ENCODE measurements around the gene ENO4. TPM values are rescaled to one million over a fixed set of nuclear protein-coding genes. Genes with fewer than 3 reads are reported as not detected.

Gene ENO4
- total RNA-seq, 2 experiments from 2014 or later, result not detected

DNA sequence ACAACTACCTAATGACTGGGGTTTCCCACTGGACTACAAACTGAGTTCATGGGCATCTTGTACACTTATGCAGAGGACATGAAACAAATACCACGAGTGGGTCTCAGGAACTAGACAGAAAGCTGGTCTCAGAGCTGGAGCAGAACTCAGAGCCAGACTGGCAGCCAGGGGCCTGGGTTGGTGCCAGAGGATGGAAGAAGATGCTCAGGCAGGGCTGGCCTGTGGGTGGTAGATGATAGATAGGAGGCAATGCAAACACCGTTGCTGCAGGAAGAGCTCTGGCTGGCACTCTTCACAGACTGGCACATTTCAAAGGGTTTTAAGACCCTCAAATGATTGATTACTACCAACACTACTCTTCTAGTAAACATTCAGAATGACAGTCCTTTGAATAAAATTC, 28.8 kb downstream of the ENO4 start:
- DNase-seq (no peak), ATAC-seq (no peak)
- H3K4me1 Mint-ChIP-seq (ENCODE audit: low read depth), result no peaks in the 10 kb centered on the region
- no peaks in the 10 kb centered on the region for H3K9me3 Mint-ChIP-seq (ENCODE audit: insufficient read depth)
- H3K27ac Mint-ChIP-seq, result no peak overlapping the region
- H3K27me3 Mint-ChIP-seq (ENCODE audit: low read depth), result peaks cover 2% of the 10 kb centered on the region
- no peak overlapping the region for H3K4me3 Mint-ChIP-seq
- POLR2A ChIA-PET, result no interaction called here
- H3K36me3 Mint-ChIP-seq (ENCODE audit: low read depth), result no peaks in the 10 kb centered on the region
- CTCF ChIA-PET, result no interaction called here

DNA sequence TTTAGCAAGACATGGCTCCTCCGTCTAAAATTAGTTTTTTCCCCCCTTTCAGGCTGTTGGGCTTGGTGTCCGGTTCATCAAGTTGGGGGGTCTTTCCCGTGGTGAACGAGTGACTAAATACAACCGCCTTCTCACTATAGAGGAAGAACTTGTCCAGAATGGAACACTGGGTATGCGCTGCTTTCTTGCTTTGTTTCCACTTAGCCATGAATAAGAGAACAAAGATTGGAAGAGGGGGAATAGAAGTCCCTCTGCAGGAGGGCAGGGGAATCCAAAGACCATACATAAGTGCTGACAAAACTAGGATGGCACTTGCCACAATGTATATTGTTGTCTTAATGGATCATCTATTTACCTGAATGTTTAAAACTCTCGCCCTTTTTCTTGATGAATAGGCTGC, 30.5 kb downstream of the ENO4 start:
- Mint-ChIP-seq H3K27ac (no peak overlapping the region), H3K9me3 (ENCODE audit: insufficient read depth) (no peaks in the 10 kb centered on the region), H3K36me3 (ENCODE audit: low read depth) (no peaks in the 10 kb centered on the region), H3K4me3 (no peak overlapping the region), H3K27me3 (ENCODE audit: low read depth) (peaks cover 2% of the 10 kb centered on the region), H3K4me1 (ENCODE audit: low read depth) (no peaks in the 10 kb centered on the region)
- no peak for DNase-seq
- no peak for ATAC-seq
- CTCF ChIA-PET, result no interaction called here
- POLR2A ChIA-PET, result no interaction called here

DNA sequence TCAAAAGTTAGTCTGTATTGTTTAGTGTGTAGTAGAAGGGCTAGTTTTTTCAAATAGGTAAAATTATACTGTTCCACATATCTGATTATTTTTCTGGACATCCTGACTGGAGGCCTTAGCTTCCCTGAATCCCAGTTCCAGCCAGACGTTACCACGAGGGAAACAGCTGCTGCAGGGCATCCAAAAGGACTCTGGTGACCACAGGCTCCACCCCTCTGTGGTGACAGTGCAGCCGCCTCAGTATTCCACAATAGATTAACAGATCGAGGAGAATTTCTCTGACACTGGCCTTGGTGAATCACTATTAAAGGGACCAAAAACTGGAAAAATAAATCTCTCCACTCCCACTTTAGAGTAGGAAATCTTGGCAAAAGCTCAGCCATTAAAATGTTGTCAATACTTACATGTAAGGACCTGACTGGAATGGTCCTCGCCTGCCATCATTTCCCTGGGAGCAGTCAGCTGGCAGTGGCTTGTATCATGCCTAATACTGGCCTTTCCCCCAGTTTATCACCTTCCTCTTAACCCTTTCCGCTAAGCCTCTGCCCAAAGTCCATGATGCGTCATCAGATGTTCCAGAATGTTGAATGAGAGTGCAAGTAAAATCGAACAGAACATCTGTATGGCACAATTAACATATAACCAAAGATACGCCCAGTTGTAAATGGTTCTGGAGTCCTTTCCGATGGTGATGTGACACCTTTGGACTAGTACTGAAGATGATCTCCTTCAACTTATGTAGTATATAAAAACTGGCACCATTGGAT, 31.6 kb downstream of the ENO4 start:
- ATAC-seq (no peak), DNase-seq (no peak)
- Mint-ChIP-seq H3K9me3 (ENCODE audit: insufficient read depth) (no peaks in the 10 kb centered on the region), H3K36me3 (ENCODE audit: low read depth) (no peaks in the 10 kb centered on the region), H3K4me1 (ENCODE audit: low read depth) (no peaks in the 10 kb centered on the region), H3K27me3 (ENCODE audit: low read depth) (peaks cover 5% of the 10 kb centered on the region), H3K4me3 (no peak overlapping the region), H3K27ac (no peak overlapping the region)
- CTCF ChIA-PET, result no interaction called here
- POLR2A ChIA-PET, result no interaction called here

DNA sequence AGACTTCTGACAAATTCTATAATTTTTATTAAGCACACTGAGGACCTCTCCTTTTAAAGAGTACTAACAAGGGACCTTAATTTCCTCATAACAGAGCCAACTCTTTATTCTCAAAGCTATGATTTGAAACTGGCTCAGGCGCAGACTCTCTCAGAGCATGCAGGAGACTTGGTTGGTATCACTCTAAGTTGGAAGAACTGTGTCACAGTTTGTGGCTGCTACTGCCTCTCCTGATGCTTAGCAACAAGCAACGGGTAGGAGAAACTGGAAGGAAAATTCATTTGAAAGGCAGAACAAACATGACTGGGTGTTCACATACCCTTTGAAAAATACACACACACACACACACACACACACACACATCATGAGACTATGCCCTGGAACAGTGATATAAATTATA, 33.3 kb downstream of the ENO4 start:
- CTCF ChIA-PET, result no interaction called here

DNA sequence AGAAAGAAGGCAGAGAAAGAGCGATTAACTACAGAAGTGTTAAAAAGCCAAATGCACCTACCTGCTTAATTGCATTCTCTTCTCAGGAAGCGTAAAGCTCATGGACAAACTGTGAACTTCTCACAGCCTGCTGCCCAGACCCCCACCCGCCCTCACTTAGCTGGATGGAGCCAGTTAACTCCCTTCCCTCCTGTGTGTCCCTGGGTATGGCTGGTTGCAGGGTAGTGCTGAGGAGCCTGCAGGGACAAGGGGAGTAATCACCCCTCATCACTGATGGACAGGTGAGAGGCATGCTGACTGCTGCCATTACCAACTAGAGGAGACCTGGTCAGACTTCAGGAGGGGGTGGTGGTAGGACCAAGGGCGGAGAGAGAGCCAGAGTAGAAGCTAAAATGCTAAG, 37.5 kb downstream of the ENO4 start:
- ATAC-seq (no peak), DNase-seq (no peak)
- ChIA-PET POLR2A (no interaction called here), CTCF (no interaction called here)
- H3K27ac Mint-ChIP-seq, result no peak overlapping the region
- H3K27me3 Mint-ChIP-seq (ENCODE audit: low read depth), result peaks cover 10% of the 10 kb centered on the region
- no peaks in the 10 kb centered on the region for H3K4me1 Mint-ChIP-seq (ENCODE audit: low read depth)
- H3K9me3 Mint-ChIP-seq (ENCODE audit: insufficient read depth), result no peaks in the 10 kb centered on the region
- H3K4me3 Mint-ChIP-seq, result no peak overlapping the region
- no peaks in the 10 kb centered on the region for H3K36me3 Mint-ChIP-seq (ENCODE audit: low read depth)

More for the DNA sequence above, 33.3 kb downstream of the ENO4 start:
- POLR2A ChIA-PET, result no interaction called here
- ATAC-seq (no peak), DNase-seq (no peak)
- Mint-ChIP-seq H3K27me3 (ENCODE audit: low read depth) (peaks cover 5% of the 10 kb centered on the region), H3K27ac (no peak overlapping the region), H3K9me3 (ENCODE audit: insufficient read depth) (no peaks in the 10 kb centered on the region), H3K36me3 (ENCODE audit: low read depth) (no peaks in the 10 kb centered on the region), H3K4me3 (no peak overlapping the region), H3K4me1 (ENCODE audit: low read depth) (no peaks in the 10 kb centered on the region)

DNA sequence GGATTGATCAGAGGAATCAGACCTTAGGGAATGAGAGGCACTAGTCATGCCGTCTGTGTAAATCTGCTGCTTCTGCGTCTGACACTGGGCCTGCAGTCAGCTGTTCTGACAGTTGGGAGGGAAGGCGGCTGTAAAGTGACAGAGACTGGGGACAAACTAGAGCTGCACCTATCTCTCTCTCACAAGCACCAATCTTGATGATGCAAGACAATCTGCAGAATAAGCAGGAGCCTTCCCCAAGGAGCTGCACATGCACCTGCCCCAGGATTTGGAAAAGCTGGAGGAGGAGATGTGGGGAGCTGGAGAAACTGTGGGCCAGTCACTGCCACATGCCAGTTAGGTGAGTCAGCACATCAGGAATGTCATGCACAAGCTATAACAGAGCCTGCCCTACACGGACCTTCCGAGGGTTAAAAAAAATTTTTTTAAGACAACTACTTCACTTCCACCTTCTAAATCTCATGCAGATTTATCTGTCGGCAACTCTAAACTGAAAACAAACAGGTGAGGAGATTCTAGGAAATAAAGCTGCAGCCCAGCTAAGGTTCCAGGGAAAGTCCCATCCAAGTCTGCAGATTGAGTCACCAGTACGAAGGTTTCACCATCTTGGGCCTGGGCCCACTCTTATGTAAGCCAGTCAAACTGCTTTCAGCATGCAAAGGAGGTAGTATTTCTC, 39.2 kb downstream of the ENO4 start:
- no peaks in the 10 kb centered on the region for H3K9me3 Mint-ChIP-seq (ENCODE audit: insufficient read depth)
- H3K27ac Mint-ChIP-seq, result no peak overlapping the region
- H3K27me3 Mint-ChIP-seq (ENCODE audit: low read depth), result peaks cover 23% of the 10 kb centered on the region
- ChIA-PET POLR2A (no interaction called here), CTCF (no interaction called here)
- no peak overlapping the region for H3K4me3 Mint-ChIP-seq
- ATAC-seq (no peak), DNase-seq (no peak)
- no peaks in the 10 kb centered on the region for H3K36me3 Mint-ChIP-seq (ENCODE audit: low read depth)
- H3K4me1 Mint-ChIP-seq (ENCODE audit: low read depth), result no peaks in the 10 kb centered on the region

DNA sequence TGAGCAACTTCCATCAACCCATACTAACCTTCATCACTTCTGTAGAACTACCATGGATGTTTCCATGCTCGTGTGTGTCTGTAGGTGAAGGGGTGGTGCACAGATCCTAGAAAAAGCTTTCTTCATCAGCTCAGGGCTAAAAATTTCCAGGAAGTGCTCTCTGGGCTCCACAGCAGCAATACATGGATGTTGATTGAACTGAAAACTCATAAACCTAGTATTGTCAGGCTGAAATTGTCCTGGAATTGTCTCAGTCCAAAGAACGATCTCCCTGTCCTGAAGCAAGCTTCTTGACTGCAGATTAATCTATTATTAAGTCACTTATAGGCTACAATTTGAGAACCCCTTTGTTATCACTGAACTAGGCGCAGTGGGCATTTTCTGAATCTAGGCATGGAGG, 39.8 kb downstream of the ENO4 start:
- Mint-ChIP-seq H3K9me3 (ENCODE audit: insufficient read depth) (no peaks in the 10 kb centered on the region), H3K36me3 (ENCODE audit: low read depth) (no peaks in the 10 kb centered on the region), H3K4me1 (ENCODE audit: low read depth) (no peaks in the 10 kb centered on the region), H3K4me3 (no peak overlapping the region), H3K27me3 (ENCODE audit: low read depth) (peaks cover 23% of the 10 kb centered on the region), H3K27ac (no peak overlapping the region)
- DNase-seq (no peak), ATAC-seq (no peak)
- ChIA-PET CTCF (no interaction called here), POLR2A (no interaction called here)

DNA sequence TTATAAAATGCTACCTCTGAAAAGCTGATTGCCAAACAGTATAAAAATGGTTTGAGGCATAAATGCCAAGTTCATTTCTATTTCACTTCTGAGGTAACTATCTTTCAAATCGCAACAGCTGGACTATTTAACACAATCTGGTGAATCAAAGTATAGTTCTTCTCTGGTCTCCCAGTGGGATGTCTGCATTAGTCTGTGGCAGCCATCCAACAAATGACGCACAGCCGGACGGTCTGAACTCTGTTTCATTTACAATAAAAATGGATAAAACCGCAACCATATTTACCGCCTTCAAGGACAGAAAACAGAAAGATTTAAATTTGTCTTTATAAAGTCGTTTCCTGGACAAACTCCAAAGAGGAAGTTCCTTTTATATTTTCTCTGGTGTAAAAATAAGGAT, 41.9 kb downstream of the ENO4 start:
- ChIA-PET POLR2A (no interaction called here), CTCF (interaction anchor here (1.7 kb wide), 1 partner anchor 284 kb away, joined by 5 read pairs; no protein-coding TSS in a partner anchor)
- H3K27ac Mint-ChIP-seq, result no peak overlapping the region
- ATAC-seq (no peak), DNase-seq (no peak)
- no peak overlapping the region for H3K4me3 Mint-ChIP-seq
- no peaks in the 10 kb centered on the region for H3K4me1 Mint-ChIP-seq (ENCODE audit: low read depth)
- H3K36me3 Mint-ChIP-seq (ENCODE audit: low read depth), result no peaks in the 10 kb centered on the region
- H3K27me3 Mint-ChIP-seq (ENCODE audit: low read depth), result peaks cover 25% of the 10 kb centered on the region
- H3K9me3 Mint-ChIP-seq (ENCODE audit: insufficient read depth), result no peaks in the 10 kb centered on the region

DNA sequence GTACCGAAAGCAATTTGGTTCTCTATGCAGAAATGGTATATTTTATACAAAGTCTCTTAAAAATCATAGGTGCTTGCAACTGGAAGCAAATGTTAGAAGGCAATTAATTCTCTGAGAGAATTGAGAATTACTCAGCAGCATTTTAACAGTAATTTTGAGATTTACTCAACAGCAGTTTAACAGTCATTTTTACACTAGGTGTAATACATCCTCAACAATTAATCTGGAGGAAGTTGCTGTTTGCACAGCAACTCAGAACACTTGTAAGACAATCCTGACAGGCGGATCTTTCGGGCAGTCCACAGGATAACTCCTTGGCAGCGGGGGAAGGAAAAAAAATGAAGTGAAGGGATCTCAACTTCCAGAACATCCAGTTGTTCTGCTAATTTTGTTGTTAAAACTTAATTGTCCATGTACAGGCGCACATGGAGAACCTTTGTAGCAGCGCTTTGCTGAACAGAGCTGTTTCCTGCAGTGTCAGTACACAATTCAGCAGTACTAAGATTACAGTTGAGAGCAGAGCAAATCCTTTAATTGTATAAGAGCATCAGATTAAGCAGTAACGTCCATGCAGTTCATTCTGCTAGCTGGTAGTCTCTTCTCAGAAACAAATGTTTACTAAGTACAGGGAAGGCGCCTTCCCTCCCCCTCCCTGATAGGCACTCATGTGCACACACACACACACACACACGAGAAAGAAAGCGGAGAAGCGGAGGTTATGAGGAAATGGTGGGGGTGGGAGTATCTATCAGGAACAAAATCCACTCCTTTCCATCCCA, 43.8 kb downstream of the ENO4 start:
- POLR2A ChIA-PET, result no interaction called here
- ATAC-seq (no peak), DNase-seq (no peak)
- H3K36me3 Mint-ChIP-seq (ENCODE audit: low read depth), result no peaks in the 10 kb centered on the region
- no peak overlapping the region for H3K27ac Mint-ChIP-seq
- no peaks in the 10 kb centered on the region for H3K4me1 Mint-ChIP-seq (ENCODE audit: low read depth)
- peaks cover 25% of the 10 kb centered on the region for H3K27me3 Mint-ChIP-seq (ENCODE audit: low read depth)
- no peaks in the 10 kb centered on the region for H3K9me3 Mint-ChIP-seq (ENCODE audit: insufficient read depth)
- CTCF ChIA-PET, result no interaction called here
- no peak overlapping the region for H3K4me3 Mint-ChIP-seq

DNA sequence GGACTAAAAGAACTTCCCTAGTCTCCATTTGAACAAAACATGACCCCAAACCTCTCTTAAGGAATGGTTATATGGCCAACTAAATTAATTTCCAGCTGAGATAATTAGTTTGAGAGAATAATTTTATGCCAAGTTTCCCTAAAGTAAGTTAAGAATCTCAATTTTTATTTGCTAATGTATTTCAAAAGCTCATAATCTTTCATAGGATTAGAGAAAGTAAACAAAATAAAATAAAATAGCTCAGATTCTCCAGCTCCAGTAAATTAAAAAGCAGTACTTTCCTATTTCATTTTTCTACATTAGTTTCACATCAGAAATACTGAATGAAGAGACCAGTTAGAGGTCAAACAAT, 44.4 kb downstream of the ENO4 start:
- Mint-ChIP-seq H3K27ac (no peak overlapping the region), H3K4me1 (ENCODE audit: low read depth) (no peaks in the 10 kb centered on the region), H3K36me3 (ENCODE audit: low read depth) (no peaks in the 10 kb centered on the region), H3K4me3 (no peak overlapping the region), H3K9me3 (ENCODE audit: insufficient read depth) (no peaks in the 10 kb centered on the region), H3K27me3 (ENCODE audit: low read depth) (peaks cover 25% of the 10 kb centered on the region)
- POLR2A ChIA-PET, result no interaction called here
- DNase-seq, result no peak
- CTCF ChIA-PET, result no interaction called here
- ATAC-seq, result no peak

DNA sequence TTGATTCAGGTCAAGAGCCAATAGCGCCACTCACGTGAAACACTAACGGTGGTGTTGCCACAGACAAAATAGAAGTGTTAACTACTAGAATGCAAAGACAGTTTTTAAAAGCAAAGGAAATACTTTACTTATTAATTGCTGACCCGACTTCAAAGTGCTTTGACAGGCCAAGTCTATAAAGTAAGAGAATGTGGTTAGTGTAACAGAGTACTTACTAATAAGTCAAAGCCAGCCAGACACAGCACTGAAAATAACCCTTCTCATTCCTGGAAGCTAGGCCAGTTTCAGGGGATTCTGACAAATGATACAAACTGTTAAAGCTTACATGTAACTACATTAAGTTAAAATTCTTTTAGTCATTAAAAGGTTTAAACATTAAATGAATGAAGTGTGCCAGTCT, 50.3 kb downstream of the ENO4 start:
- Mint-ChIP-seq H3K4me1 (ENCODE audit: low read depth) (no peaks in the 10 kb centered on the region), H3K36me3 (ENCODE audit: low read depth) (no peaks in the 10 kb centered on the region), H3K9me3 (ENCODE audit: insufficient read depth) (no peaks in the 10 kb centered on the region), H3K27me3 (ENCODE audit: low read depth) (no peaks in the 10 kb centered on the region), H3K27ac (no peak overlapping the region), H3K4me3 (no peak overlapping the region)
- CTCF ChIA-PET, result no interaction called here
- no peak for DNase-seq
- POLR2A ChIA-PET, result no interaction called here
- no peak for ATAC-seq

DNA sequence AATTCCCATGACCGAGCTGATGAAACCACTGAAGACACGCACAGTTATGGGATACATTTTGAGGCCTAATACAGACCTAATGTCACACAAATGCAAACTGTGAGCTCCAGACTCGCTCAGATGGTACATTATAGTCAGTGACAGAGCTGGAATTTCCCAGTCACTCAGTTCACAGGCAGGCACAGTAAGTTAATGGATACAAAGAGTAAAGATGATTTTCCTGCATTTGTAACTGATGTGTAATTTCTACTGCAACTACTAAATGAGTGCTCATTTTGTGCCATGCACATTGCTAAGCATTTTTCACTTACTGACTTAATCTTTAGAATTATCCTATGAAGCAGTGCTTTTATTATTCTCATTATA, 56.5 kb downstream of the ENO4 start:
- no peaks in the 10 kb centered on the region for H3K9me3 Mint-ChIP-seq (ENCODE audit: insufficient read depth)
- H3K27ac Mint-ChIP-seq, result no peak overlapping the region
- no peaks in the 10 kb centered on the region for H3K36me3 Mint-ChIP-seq (ENCODE audit: low read depth)
- ChIA-PET CTCF (no interaction called here), POLR2A (no interaction called here)
- no peak overlapping the region for H3K4me3 Mint-ChIP-seq
- no peaks in the 10 kb centered on the region for H3K27me3 Mint-ChIP-seq (ENCODE audit: low read depth)
- ATAC-seq (no peak), DNase-seq (no peak)
- no peaks in the 10 kb centered on the region for H3K4me1 Mint-ChIP-seq (ENCODE audit: low read depth)
